Spleen (tissue), 11 donors: ENCODE data around the gene GARIN5B. TPM values are rescaled to one million over a fixed set of nuclear protein-coding genes. Genes with fewer than 3 reads are reported as not detected.

Source experiments
- DNase-seq: peaks from one replicate; pipeline ENCODE4 v3.0.0-alpha.2; 2020
- H3K27ac ChIP-seq, 8 donors: fragments of 200-600 bp; sonication (generic) in 7 of 8; 1 replicate in 4 of 8; 2 replicates in 4 of 8; pipeline versions ENCODE4 v1.5.0 to v1.8.0; 2016 to 2021; ENCODE audit warnings: inconsistent platforms in 4 of 8, mild to moderate bottlenecking in 4 of 8, moderate library complexity in 1 of 8
- H3K27me3 ChIP-seq, 7 donors: fragments of 200-600 bp; sonication (generic) in 6 of 7; replicated peaks in 1 of 7; 1 replicate in 4 of 7; 2 replicates in 3 of 7; pipeline versions ENCODE4 v1.5.0 to v1.8.0; 2016 to 2021; ENCODE audit warnings: inconsistent platforms in 3 of 7, mild to moderate bottlenecking in 1 of 7
- H3K36me3 ChIP-seq, 6 donors: fragments of 200-600 bp; sonication (generic) in 5 of 6; 1 replicate in 4 of 6; 2 replicates in 2 of 6; pipeline versions ENCODE4 v1.5.0 to v1.8.0; 2016 to 2021; ENCODE audit warnings: inconsistent platforms in 2 of 6
- H3K4me1 ChIP-seq, 6 donors: fragments of 200-600 bp; sonication (generic) in 5 of 6; 1 replicate in 3 of 6; 2 replicates in 3 of 6; pipeline versions ENCODE4 v1.5.0 to v1.8.0; 2016 to 2021; ENCODE audit warnings: inconsistent platforms in 3 of 6
- H3K4me3 ChIP-seq, 8 donors: fragments of 200-600 bp; sonication (generic) in 7 of 8; 1 replicate in 4 of 8; 2 replicates in 4 of 8; pipeline versions ENCODE4 v1.5.0 to v1.8.0; 2016 to 2021; ENCODE audit warnings: inconsistent platforms in 4 of 8, mild to moderate bottlenecking in 4 of 8, moderate library complexity in 2 of 8
- H3K9me3 ChIP-seq, 8 donors: fragments of 200-600 bp; sonication (generic) in 7 of 8; 1 replicate in 4 of 8; 2 replicates in 4 of 8; pipeline versions ENCODE4 v1.5.0 to v1.8.0; 2016 to 2021; ENCODE audit warnings: inconsistent platforms in 4 of 8
- POLR2A ChIP-seq, 3 donors: fragments of 450-650 bp; IDR thresholded peaks; one replicate each; pipeline ENCODE4 v1.5.1; 2017; ENCODE audit warnings: antibody characterized with exemption in 3 of 3, mild to moderate bottlenecking in 1 of 3
- POLR2AphosphoS5 ChIP-seq, 3 donors: sonication (generic); formaldehyde crosslinking; IDR thresholded peaks; one replicate each; pipeline ENCODE4 v1.5.1; 2017; ENCODE audit warnings: antibody characterized with exemption in 3 of 3
- WGBS, 5 donors: extraction: QIAGEN DNeasy Blood & Tissue Kit in 3 of 5; methylation state at CpG; one replicate each; pipeline versions ENCODE4 v1.1.5 to v1.1.7; 2013 to 2018; 5-methylcytosine and 5-hydroxymethylcytosine counted together
- intact Hi-C: fragments of 100-400 bp; cut with DNase I; formaldehyde crosslinking; loops from one replicate; pipeline ENCODE4 v1.15.0; 2023; ENCODE audit warnings: low total_unique reads
- polyA plus RNA-seq, 3 donors: library from polyadenylated mRNA; stranded (reverse); fragments of 200-250 nt; gene quantifications; one replicate each; pipeline ENCODE4 v1.2.1, GENCODE V29; 2013
- total RNA-seq, 7 donors: library from RNA; depleted of rRNA in 3 of 7; stranded (reverse); fragments of >200 nt in 3 of 7; fragmentation: NEBNext Ultra II Directional in 4 of 7; extraction: Animal tissue kit (Norgen Biotek cat#: 25700) in 4 of 7; gene quantifications; one replicate each; pipeline versions ENCODE4 v1.1.0 to v1.2.1, GENCODE V29; 2016 to 2021
- TF ChIP-seq, protein P1 (sequence below), 11 experiments: fragments of 200-600 bp in 7 of 11; fragments of 450-650 bp in 4 of 11; sonication (generic) in 4 of 11; IDR thresholded peaks in 8 of 11; conservative IDR thresholded peaks in 3 of 11; 1 replicate in 7 of 11; 2 replicates in 4 of 11; pipeline versions ENCODE4 v1.4.0 to v1.8.0; 2016 to 2021; ENCODE audit warnings: antibody characterized with exemption in 11 of 11, inconsistent platforms in 4 of 11, mild to moderate bottlenecking in 1 of 11
- donor health status: healthy with polysubstance abuse.
- donor health status: DM: no; HTN: no; CAD: no; lungs with moderate emphysema.
- donor health status: DM: no; HTN: no; CAD: no.
- donor health status: Bipolar disorder and iron deficiency.
- donor health status: healthy.
- donor health status: DM: no; HTN: no; CAD: no.
- donor health status: DM: yes; HTN: yes; CAD: no.

GARIN5B gene
- total and polyA plus RNA-seq, 10 donors, result not detected

DNA sequence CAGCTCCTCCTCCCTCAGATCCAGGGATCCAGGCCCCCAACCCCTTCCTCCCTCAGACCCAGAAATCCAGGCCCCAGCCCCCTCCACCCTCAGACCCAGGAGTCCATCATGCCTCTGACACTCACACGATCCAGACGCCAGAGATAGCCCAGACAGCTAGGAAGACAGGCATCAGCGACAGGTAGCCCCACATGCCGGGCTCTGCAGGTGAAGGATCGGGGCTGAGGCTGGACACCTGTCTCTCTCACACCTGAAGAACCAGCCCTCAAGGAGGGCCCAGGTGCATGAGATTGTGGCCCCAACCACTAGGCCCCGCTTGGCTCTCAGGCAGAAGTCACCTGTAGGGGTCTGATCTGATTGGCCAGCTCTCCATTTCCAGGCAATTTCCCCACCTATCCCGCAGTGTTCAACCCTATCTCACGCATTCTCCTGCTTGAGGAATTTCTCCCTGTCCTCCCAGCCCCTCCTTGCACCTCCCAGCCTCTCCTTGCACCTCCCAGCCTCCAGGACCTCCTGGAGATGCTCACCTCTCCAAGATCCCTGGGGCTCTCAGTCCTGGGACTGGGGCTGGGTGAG is 42.1 kb downstream of the GARIN5B start:
- DNase-seq, result no peak
- TF ChIP-seq, protein P1, sequence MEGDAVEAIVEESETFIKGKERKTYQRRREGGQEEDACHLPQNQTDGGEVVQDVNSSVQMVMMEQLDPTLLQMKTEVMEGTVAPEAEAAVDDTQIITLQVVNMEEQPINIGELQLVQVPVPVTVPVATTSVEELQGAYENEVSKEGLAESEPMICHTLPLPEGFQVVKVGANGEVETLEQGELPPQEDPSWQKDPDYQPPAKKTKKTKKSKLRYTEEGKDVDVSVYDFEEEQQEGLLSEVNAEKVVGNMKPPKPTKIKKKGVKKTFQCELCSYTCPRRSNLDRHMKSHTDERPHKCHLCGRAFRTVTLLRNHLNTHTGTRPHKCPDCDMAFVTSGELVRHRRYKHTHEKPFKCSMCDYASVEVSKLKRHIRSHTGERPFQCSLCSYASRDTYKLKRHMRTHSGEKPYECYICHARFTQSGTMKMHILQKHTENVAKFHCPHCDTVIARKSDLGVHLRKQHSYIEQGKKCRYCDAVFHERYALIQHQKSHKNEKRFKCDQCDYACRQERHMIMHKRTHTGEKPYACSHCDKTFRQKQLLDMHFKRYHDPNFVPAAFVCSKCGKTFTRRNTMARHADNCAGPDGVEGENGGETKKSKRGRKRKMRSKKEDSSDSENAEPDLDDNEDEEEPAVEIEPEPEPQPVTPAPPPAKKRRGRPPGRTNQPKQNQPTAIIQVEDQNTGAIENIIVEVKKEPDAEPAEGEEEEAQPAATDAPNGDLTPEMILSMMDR (IDR thresholded peaks at IDR 0.05 in 8 of 11, conservative IDR thresholded peaks at IDR 0.05 in 3 of 11), result no peak
- no peak for TF ChIP-seq POLR2AphosphoS5 (IDR thresholded peaks at IDR 0.05)
- TF ChIP-seq POLR2A (IDR thresholded peaks at IDR 0.05), result no peak
- WGBS, 5 donors, result 83 to 89% (median 86%) methylated on average over 8 of the region's 8 CpGs
- H3K9me3 ChIP-seq, result no peaks in the 10 kb centered on the region
- H3K27me3 ChIP-seq, result peaks cover 0 to 24% (median 0%) of the 10 kb centered on the region in 7 donors
- H3K4me3 ChIP-seq, result no peak overlapping the region
- peaks cover 0 to 34% (median 0%) of the 10 kb centered on the region in 6 donors for H3K4me1 ChIP-seq
- peaks cover 0 to 13% (median 0%) of the 10 kb centered on the region in 6 donors for H3K36me3 ChIP-seq
- H3K27ac ChIP-seq, result no peak overlapping the region
- intact Hi-C loops, result no loop called here

DNA sequence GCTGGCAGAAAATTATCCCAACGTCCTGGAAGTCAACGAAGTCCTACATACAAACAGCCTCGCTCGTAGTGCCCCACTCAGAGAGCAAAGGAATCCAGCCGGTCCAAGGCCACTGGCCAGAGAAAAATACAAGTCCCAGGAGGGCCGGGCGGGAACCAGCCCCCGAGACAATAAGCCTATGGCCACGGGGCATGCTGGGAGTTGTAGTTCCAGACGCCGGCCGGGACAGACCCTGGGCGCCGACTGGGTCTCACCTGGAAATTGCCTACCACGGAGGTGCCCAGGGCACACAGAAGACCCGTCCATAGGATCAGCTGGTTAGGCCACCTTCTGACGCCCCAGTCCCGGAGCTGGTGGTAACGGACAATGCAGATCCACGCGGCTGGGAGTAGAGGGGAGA is 43.3 kb downstream of the GARIN5B start:
- peaks cover 0 to 24% (median 0%) of the 10 kb centered on the region in 7 donors for H3K27me3 ChIP-seq
- TF ChIP-seq, protein P1 (IDR thresholded peaks at IDR 0.05 in 8 of 11, conservative IDR thresholded peaks at IDR 0.05 in 3 of 11), result no peak
- TF ChIP-seq POLR2A (IDR thresholded peaks at IDR 0.05) (no peak), POLR2AphosphoS5 (IDR thresholded peaks at IDR 0.05) (no peak)
- no peaks in the 10 kb centered on the region for H3K9me3 ChIP-seq
- H3K4me3 ChIP-seq, result no peak overlapping the region
- DNase-seq, result no peak
- peaks cover 0 to 13% (median 0%) of the 10 kb centered on the region in 6 donors for H3K36me3 ChIP-seq
- 40 to 69% (median 59%) methylated on average over 21 of the region's 21 CpGs for WGBS, 5 donors
- intact Hi-C loops, result no loop called here
- no peak overlapping the region for H3K27ac ChIP-seq
- peaks cover 0 to 23% (median 0%) of the 10 kb centered on the region in 6 donors for H3K4me1 ChIP-seq

DNA sequence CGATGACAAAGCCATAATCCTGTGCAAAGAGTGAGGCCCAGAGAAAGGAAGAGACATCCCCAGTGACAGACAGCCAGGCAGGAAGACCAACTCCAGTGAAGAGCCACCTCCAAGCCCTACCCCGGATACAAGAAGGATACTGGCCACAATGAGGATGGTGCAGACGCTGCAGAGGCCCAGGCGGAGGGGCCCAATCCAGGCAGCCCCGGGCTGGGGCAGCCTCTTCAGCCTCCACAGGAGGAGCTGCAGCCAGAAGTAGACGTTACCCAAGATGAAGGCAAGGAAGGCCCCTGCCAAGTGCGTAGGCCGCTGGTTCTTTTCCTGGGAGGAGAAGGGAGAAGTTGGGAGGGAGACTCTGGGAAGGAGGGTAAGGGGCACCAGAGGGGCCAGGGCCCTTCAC is 46.4 kb downstream of the GARIN5B start:
- Histone ChIP-seq H3K4me3 (no peak overlapping the region), H3K9me3 (no peaks in the 10 kb centered on the region), H3K4me1 (peaks cover 0 to 6% (median 0%) of the 10 kb centered on the region in 6 donors), H3K36me3 (peaks cover 0 to 13% (median 0%) of the 10 kb centered on the region in 6 donors), H3K27me3 (peaks cover 0 to 10% (median 0%) of the 10 kb centered on the region in 7 donors), H3K27ac (no peak overlapping the region)
- WGBS, 5 donors, result 84 to 91% (median 87%) methylated on average over 8 of the region's 8 CpGs
- TF ChIP-seq, protein P1 (IDR thresholded peaks at IDR 0.05 in 8 of 11, conservative IDR thresholded peaks at IDR 0.05 in 3 of 11), result no peak
- TF ChIP-seq POLR2A (IDR thresholded peaks at IDR 0.05) (no peak), POLR2AphosphoS5 (IDR thresholded peaks at IDR 0.05) (no peak)
- no peak for DNase-seq
- intact Hi-C loops, result no loop called here

DNA sequence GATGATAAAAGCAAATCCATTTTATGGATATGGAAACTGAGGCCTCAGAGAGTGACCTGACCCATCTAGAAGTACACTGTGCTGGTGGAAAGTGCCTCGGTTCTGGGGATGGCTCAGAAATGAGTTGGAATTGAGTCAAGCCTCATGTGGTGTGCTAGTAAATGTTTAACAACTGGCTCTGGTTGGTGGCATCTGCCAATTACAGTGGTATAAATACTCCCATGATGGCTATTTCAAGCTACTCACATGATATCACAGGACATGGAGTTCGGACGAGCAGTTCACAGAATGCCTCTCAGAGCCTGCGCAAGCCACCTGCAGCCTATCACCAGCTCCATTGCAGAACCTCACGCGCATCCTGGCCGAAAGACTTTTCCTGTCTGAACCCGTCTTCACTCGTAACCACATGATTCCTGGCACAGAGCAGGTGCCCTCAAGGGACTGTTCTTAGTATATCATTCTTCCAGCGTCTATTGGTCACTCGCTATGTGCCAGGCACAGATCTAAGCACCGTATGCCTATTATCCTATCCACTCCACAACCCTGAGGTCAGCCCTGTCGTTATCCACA is 47.0 kb downstream of the GARIN5B start:
- WGBS, 5 donors, result 77 to 87% (median 84%) methylated on average over 13 of the region's 13 CpGs
- H3K27ac ChIP-seq, result no peak overlapping the region
- DNase-seq, result no peak
- peaks cover 0 to 13% (median 0%) of the 10 kb centered on the region in 6 donors for H3K36me3 ChIP-seq
- no peak overlapping the region for H3K4me3 ChIP-seq
- intact Hi-C loops, result no loop called here
- H3K9me3 ChIP-seq, result no peaks in the 10 kb centered on the region
- TF ChIP-seq POLR2AphosphoS5 (IDR thresholded peaks at IDR 0.05), result no peak
- TF ChIP-seq POLR2A (IDR thresholded peaks at IDR 0.05), result no peak
- TF ChIP-seq, protein P1 (IDR thresholded peaks at IDR 0.05 in 8 of 11, conservative IDR thresholded peaks at IDR 0.05 in 3 of 11), result no peak
- peaks cover 0 to 10% (median 0%) of the 10 kb centered on the region in 7 donors for H3K27me3 ChIP-seq
- H3K4me1 ChIP-seq, result peaks cover 0 to under 1% (median 0%) of the 10 kb centered on the region in 6 donors
